Measurements from ENCODE around the gene BSN. TPM values are rescaled to one million over a fixed set of nuclear protein-coding genes. Genes with fewer than 3 reads are reported as not detected.

BSN gene
- total RNA-seq, 1 experiment from 2014 or later = 0.87 TPM

GRCh38 chr3:49611291-49611690 is 57.0 kb downstream of the BSN start:
- CTCF ChIA-PET = no interaction called here
- H3K4me1 ChIP-seq (ENCODE audit: control insufficient read depth, insufficient read depth, low read length) = no peaks in the 10 kb centered on the region
- in situ Hi-C loops (cut with HindIII; ENCODE audit: low pct_unique_long_range_greater_than_20kb, low sequenced_read_pairs) = no loop called here
- POLR2A ChIA-PET = no interaction called here
- no TSS peak for BruUV-seq (replicated peaks)
- ATAC-seq = no peak
- no peak overlapping the region for H3K27ac ChIP-seq (ENCODE audit: low read length)
- no peak for TF ChIP-seq TCF7L2 (IDR thresholded peaks at IDR 0.05; ENCODE audit: low read depth, low read length)
- TF ChIP-seq SIN3A (IDR thresholded peaks at IDR 0.05; ENCODE audit: borderline replicate concordance, insufficient read depth, low read depth, low read length) = no peak
- TF ChIP-seq POLR2AphosphoS5 (IDR thresholded peaks at IDR 0.05; ENCODE audit: low read depth, low read length) = no peak
- TF ChIP-seq CTCF (IDR thresholded peaks at IDR 0.05) = no peak
- TF ChIP-seq REST (IDR thresholded peaks at IDR 0.05; ENCODE audit: insufficient read depth in 1 of 2, low read depth in 2 of 2, low read length in 1 of 2) = no peak
- no peak overlapping the region for H3K4me3 ChIP-seq (ENCODE audit: low read depth in 2 of 2, low read length in 2 of 2)
- no peaks in the 10 kb centered on the region for H3K36me3 ChIP-seq (ENCODE audit: control insufficient read depth, insufficient read depth, low read length)
- no peaks in the 10 kb centered on the region for H3K9me3 ChIP-seq (ENCODE audit: control insufficient read depth, insufficient read depth, low read depth, low read length)
- DNase-seq (ENCODE audit: low read depth, low spot score) = no peak
- H3K27me3 ChIP-seq (ENCODE audit: control insufficient read depth, insufficient read depth, low read length) = no peaks in the 10 kb centered on the region
- intact Hi-C loops (cut with micrococcal nuclease; ENCODE audit: unreplicated experiment) = no loop called here

- ChIA-PET POLR2A (no interaction called here), CTCF (no interaction called here)
- Histone ChIP-seq H3K9me3 (ENCODE audit: control insufficient read depth, insufficient read depth, low read depth, low read length) (no peaks in the 10 kb centered on the region), H3K36me3 (ENCODE audit: control insufficient read depth, insufficient read depth, low read length) (no peaks in the 10 kb centered on the region), H3K27me3 (ENCODE audit: control insufficient read depth, insufficient read depth, low read length) (no peaks in the 10 kb centered on the region), H3K27ac (ENCODE audit: low read length) (no peak overlapping the region), H3K4me1 (ENCODE audit: control insufficient read depth, insufficient read depth, low read length) (no peaks in the 10 kb centered on the region), H3K4me3 (ENCODE audit: low read depth in 2 of 2, low read length in 2 of 2) (no peak overlapping the region)
- no peak for DNase-seq (ENCODE audit: low read depth, low spot score)
- TF ChIP-seq CTCF (IDR thresholded peaks at IDR 0.05) (no peak), POLR2AphosphoS5 (IDR thresholded peaks at IDR 0.05; ENCODE audit: low read depth, low read length) (no peak), SIN3A (IDR thresholded peaks at IDR 0.05; ENCODE audit: borderline replicate concordance, insufficient read depth, low read depth, low read length) (no peak), REST (IDR thresholded peaks at IDR 0.05; ENCODE audit: insufficient read depth in 1 of 2, low read depth in 2 of 2, low read length in 1 of 2) (no peak), TCF7L2 (IDR thresholded peaks at IDR 0.05; ENCODE audit: low read depth, low read length) (no peak)
- no TSS peak for BruUV-seq (replicated peaks)
- ATAC-seq = no peak
- in situ Hi-C loops (cut with HindIII; ENCODE audit: low pct_unique_long_range_greater_than_20kb, low sequenced_read_pairs) (no loop called here), intact Hi-C loops (cut with micrococcal nuclease; ENCODE audit: unreplicated experiment) (no loop called here)
Observed at GRCh38 chr3:49611719-49612118, 57.4 kb downstream of the BSN start.
